PFSK-1 (cell line): ENCODE data around the gene RUNX3.

ENCODE experiments used
- POLR2AphosphoS5 ChIP-seq: IDR thresholded peaks from 2 replicates; pipeline ENCODE4 v1.6.1; 2012; ENCODE audit warnings: low read depth, mild to moderate bottlenecking, control low read depth, low read length, moderate library complexity
- SIN3A ChIP-seq: IDR thresholded peaks from 2 replicates; pipeline ENCODE4 v1.6.1; 2012; ENCODE audit warnings: mild to moderate bottlenecking, low read length, moderate library complexity, borderline replicate concordance; ENCODE audit not compliant: insufficient read depth
- TAF1 ChIP-seq: IDR thresholded peaks from 2 replicates; pipeline ENCODE4 v1.6.1; 2012; ENCODE audit warnings: low read length, control low read depth, borderline replicate concordance; ENCODE audit not compliant: insufficient read depth
- TF ChIP-seq, protein P1 (sequence below), 2 experiments: IDR thresholded peaks; 2 replicates each; pipeline versions ENCODE4 v1.6.1 to v1.8.0; 2011 to 2012; ENCODE audit warnings: low read depth in 2 of 2, low read length in 2 of 2, control low read depth in 1 of 2, inconsistent platforms in 1 of 2, mild to moderate bottlenecking in 1 of 2, moderate library complexity in 1 of 2; ENCODE audit not compliant: insufficient read depth in 1 of 2

- TF ChIP-seq POLR2AphosphoS5 (no peak), TAF1 (no peak), SIN3A (no peak)
- TF ChIP-seq, protein P1, sequence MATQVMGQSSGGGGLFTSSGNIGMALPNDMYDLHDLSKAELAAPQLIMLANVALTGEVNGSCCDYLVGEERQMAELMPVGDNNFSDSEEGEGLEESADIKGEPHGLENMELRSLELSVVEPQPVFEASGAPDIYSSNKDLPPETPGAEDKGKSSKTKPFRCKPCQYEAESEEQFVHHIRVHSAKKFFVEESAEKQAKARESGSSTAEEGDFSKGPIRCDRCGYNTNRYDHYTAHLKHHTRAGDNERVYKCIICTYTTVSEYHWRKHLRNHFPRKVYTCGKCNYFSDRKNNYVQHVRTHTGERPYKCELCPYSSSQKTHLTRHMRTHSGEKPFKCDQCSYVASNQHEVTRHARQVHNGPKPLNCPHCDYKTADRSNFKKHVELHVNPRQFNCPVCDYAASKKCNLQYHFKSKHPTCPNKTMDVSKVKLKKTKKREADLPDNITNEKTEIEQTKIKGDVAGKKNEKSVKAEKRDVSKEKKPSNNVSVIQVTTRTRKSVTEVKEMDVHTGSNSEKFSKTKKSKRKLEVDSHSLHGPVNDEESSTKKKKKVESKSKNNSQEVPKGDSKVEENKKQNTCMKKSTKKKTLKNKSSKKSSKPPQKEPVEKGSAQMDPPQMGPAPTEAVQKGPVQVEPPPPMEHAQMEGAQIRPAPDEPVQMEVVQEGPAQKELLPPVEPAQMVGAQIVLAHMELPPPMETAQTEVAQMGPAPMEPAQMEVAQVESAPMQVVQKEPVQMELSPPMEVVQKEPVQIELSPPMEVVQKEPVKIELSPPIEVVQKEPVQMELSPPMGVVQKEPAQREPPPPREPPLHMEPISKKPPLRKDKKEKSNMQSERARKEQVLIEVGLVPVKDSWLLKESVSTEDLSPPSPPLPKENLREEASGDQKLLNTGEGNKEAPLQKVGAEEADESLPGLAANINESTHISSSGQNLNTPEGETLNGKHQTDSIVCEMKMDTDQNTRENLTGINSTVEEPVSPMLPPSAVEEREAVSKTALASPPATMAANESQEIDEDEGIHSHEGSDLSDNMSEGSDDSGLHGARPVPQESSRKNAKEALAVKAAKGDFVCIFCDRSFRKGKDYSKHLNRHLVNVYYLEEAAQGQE (IDR thresholded peaks at IDR 0.05; ENCODE audit: insufficient read depth in 1 of 2, low read depth in 2 of 2, low read length in 2 of 2) = no peak
These were observed 41.1 kb upstream of the RUNX3 start for GRCh38 chr1:24970926-24971875.
